Loucy (cell line): ENCODE data around the gene NKAIN2.

Experiments
- EZH2phosphoT487 ChIP-seq: fragments of 200-600 bp; IDR thresholded peaks from 2 replicates; pipeline ENCODE4 v1.6.1; 2018; ENCODE audit warnings: antibody characterized with exemption, mild to moderate bottlenecking, moderate library complexity, borderline replicate concordance
- TF ChIP-seq, protein P1 (sequence below): fragments of 200-600 bp; sonication (generic); conservative IDR thresholded peaks from 2 replicates; pipeline ENCODE4 v1.5.1; 2014; ENCODE audit warnings: mild to moderate bottlenecking, antibody characterized with exemption, low read length

DNA sequence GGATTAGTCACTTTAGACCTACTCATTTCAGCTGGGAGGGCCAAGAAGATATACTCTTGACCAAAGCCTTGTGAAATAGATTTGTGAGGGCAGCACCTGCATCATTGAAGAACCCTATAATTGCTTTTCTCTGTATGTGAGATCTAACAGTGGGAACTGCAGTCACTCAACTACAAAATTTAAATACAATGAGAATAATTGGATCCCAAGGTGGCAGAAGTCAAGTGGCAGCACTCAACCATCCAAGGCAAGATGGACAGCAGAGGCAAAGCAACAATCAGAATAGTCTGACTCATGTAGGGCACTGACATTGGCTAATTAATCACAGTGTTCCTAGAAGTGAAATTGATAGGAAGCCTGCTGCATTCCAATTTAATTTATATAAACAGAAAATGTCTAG is 8.9 kb upstream of the NKAIN2 start:
- TF ChIP-seq, protein P1, sequence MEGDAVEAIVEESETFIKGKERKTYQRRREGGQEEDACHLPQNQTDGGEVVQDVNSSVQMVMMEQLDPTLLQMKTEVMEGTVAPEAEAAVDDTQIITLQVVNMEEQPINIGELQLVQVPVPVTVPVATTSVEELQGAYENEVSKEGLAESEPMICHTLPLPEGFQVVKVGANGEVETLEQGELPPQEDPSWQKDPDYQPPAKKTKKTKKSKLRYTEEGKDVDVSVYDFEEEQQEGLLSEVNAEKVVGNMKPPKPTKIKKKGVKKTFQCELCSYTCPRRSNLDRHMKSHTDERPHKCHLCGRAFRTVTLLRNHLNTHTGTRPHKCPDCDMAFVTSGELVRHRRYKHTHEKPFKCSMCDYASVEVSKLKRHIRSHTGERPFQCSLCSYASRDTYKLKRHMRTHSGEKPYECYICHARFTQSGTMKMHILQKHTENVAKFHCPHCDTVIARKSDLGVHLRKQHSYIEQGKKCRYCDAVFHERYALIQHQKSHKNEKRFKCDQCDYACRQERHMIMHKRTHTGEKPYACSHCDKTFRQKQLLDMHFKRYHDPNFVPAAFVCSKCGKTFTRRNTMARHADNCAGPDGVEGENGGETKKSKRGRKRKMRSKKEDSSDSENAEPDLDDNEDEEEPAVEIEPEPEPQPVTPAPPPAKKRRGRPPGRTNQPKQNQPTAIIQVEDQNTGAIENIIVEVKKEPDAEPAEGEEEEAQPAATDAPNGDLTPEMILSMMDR, result no peak
- TF ChIP-seq EZH2phosphoT487, result no peak
